GM12873 (cell line): ENCODE results near the gene ZNF536.

Experiments used
- CTCF ChIP-seq: IDR thresholded peaks from 2 replicates; pipeline ENCODE4 v1.5.1; 2012; ENCODE audit warnings: low read depth, mild to moderate bottlenecking, moderate library complexity, low read length, control low read depth; ENCODE audit not compliant: insufficient read depth; ENCODE audit errors: missing control alignments

Gene ZNF536

GRCh38 chr19:30543243-30543945, 171.2 kb downstream of the ZNF536 start:
- TF ChIP-seq CTCF: no peak

- no peak for TF ChIP-seq CTCF
Observed at GRCh38 chr19:30545752-30546151, 173.6 kb downstream of the ZNF536 start.

- no peak for TF ChIP-seq CTCF
Observed at GRCh38 chr19:30546332-30546731, 174.1 kb downstream of the ZNF536 start.

GRCh38 chr19:30547246-30547645, 175.1 kb downstream of the ZNF536 start:
- TF ChIP-seq CTCF: no peak

- TF ChIP-seq CTCF: no peak
Observed at GRCh38 chr19:30549151-30549550, 177.0 kb downstream of the ZNF536 start.

- TF ChIP-seq CTCF: no peak
Observed at GRCh38 chr19:30551271-30551670, 179.1 kb downstream of the ZNF536 start.

GRCh38 chr19:30552593-30552992, 180.4 kb downstream of the ZNF536 start:
- no peak for TF ChIP-seq CTCF
